GM23338 (cell line): Measurements from ENCODE around the gene OR2C1. TPM values are rescaled to one million over a fixed set of nuclear protein-coding genes. Genes with fewer than 3 reads are reported as not detected.

Experiments
- ATAC-seq: fragments of 200-7000 bp; cut with Tn5 transposase; 3 replicates; pipeline ENCODE4 v1.9.1; 2020
- DNase-seq: peaks from one replicate; pipeline ENCODE4 v3.0.0-alpha.2; 2015; ENCODE audit warnings: low spot score
- H2AFZ ChIP-seq: fragments of 200-600 bp; sonication (generic); 2 replicates; pipeline ENCODE4 v1.8.0; 2016; ENCODE audit warnings: antibody characterized with exemption, mild to moderate bottlenecking, moderate library complexity
- H3F3A ChIP-seq: fragments of 200-600 bp; sonication (generic); replicated peaks from 2 replicates; pipeline ENCODE4 v1.8.0; 2017; ENCODE audit warnings: antibody characterized with exemption, mixed run types, low read depth
- H3K27ac ChIP-seq: fragments of 200-600 bp; sonication (generic); 2 replicates; pipeline ENCODE4 v1.6.1; 2016; ENCODE audit warnings: low read depth
- H3K27me3 ChIP-seq: fragments of 200-600 bp; sonication (generic); 2 replicates; pipeline ENCODE4 v1.8.0; 2016; ENCODE audit warnings: mild to moderate bottlenecking, mixed run types, moderate library complexity; ENCODE audit not compliant: insufficient read depth
- H3K36me3 ChIP-seq: fragments of 200-600 bp; sonication (generic); 2 replicates; pipeline ENCODE4 v1.8.0; 2016; ENCODE audit warnings: mild to moderate bottlenecking; ENCODE audit not compliant: insufficient read depth
- H3K4me1 ChIP-seq: fragments of 200-600 bp; sonication (generic); 2 replicates; pipeline ENCODE4 v1.8.0; 2016; ENCODE audit warnings: mild to moderate bottlenecking, moderate library complexity; ENCODE audit not compliant: insufficient read depth
- H3K4me2 ChIP-seq: fragments of 200-600 bp; sonication (generic); 2 replicates; pipeline ENCODE4 v1.7.1; 2017; ENCODE audit warnings: mixed run types
- H3K4me3 ChIP-seq: fragments of 200-600 bp; sonication (generic); 2 replicates; pipeline ENCODE4 v1.6.1; 2016; ENCODE audit warnings: mixed run types
- H3K79me2 ChIP-seq: fragments of 200-600 bp; sonication (generic); replicated peaks from 2 replicates; pipeline ENCODE4 v1.8.0; 2017; ENCODE audit warnings: mild to moderate bottlenecking; ENCODE audit not compliant: insufficient read depth
- H3K9me2 ChIP-seq: fragments of 200-600 bp; sonication (generic); 2 replicates; pipeline ENCODE4 v1.8.0; 2017; ENCODE audit not compliant: insufficient read depth
- H4K20me1 ChIP-seq: fragments of 200-600 bp; sonication (generic); replicated peaks from 2 replicates; pipeline ENCODE4 v1.8.0; 2017; ENCODE audit warnings: mild to moderate bottlenecking; ENCODE audit not compliant: insufficient read depth
- H3K27ac Mint-ChIP-seq: 2 replicates; pipeline ENCODE4 v1.8.0; 2020; ENCODE audit warnings: inconsistent platforms, mild to moderate bottlenecking, moderate library complexity, mixed read lengths
- H3K27me3 Mint-ChIP-seq: 3 replicates; pipeline ENCODE4 v1.8.0; 2022; ENCODE audit warnings: low read depth, mild to moderate bottlenecking, moderate library complexity, mixed read lengths, inconsistent platforms; ENCODE audit not compliant: insufficient read depth, poor library complexity
- H3K36me3 Mint-ChIP-seq: 3 replicates; pipeline ENCODE4 v1.8.0; 2021; ENCODE audit warnings: low read depth, mild to moderate bottlenecking, inconsistent platforms, moderate library complexity, mixed read lengths
- H3K4me1 Mint-ChIP-seq: 3 replicates; pipeline ENCODE4 v1.8.0; 2020; ENCODE audit warnings: mild to moderate bottlenecking, inconsistent platforms, mixed read lengths
- H3K4me3 Mint-ChIP-seq: 3 replicates; pipeline ENCODE4 v1.8.0; 2021; ENCODE audit warnings: moderate library complexity, mild to moderate bottlenecking, inconsistent platforms, mixed read lengths
- H3K9me3 Mint-ChIP-seq: 3 replicates; pipeline ENCODE4 v1.8.0; 2020; ENCODE audit warnings: moderate library complexity, mild to moderate bottlenecking, inconsistent platforms, mixed read lengths
- CREB1 ChIP-seq: fragments of 250-450 bp; sonication (Bioruptor Pico); IDR thresholded peaks from 2 replicates; pipeline ENCODE4 v1.5.0; 2020; ENCODE audit warnings: low read depth, mild to moderate bottlenecking, moderate library complexity
- CTCF ChIP-seq, 2 experiments: fragments of 200-600 bp in 1 of 2; sonication (generic) in 1 of 2; conservative IDR thresholded peaks; 2 replicates each; pipeline versions ENCODE4 v1.5.1 to v1.6.1; 2016 to 2017; ENCODE audit warnings: antibody characterized with exemption in 2 of 2, low read depth in 2 of 2, mild to moderate bottlenecking in 2 of 2, moderate library complexity in 1 of 2
- ETS1 ChIP-seq: IDR thresholded peaks from 2 replicates; pipeline ENCODE4 v1.6.1; 2016; ENCODE audit warnings: antibody characterized with exemption
- EZH2 ChIP-seq: fragments of 200-600 bp; sonication (generic); IDR thresholded peaks from one replicate; pipeline ENCODE4 v1.8.0; 2017; ENCODE audit warnings: antibody characterized with exemption, mild to moderate bottlenecking, low read depth; ENCODE audit not compliant: unreplicated experiment
- EZH2phosphoT487 ChIP-seq: fragments of 200-600 bp; sonication (generic); IDR thresholded peaks from one replicate; pipeline ENCODE4 v1.8.1; 2018; ENCODE audit warnings: antibody characterized with exemption; ENCODE audit not compliant: unreplicated experiment
- JUNB ChIP-seq: IDR thresholded peaks from one replicate; pipeline ENCODE4 v1.6.1; 2016; ENCODE audit warnings: antibody characterized with exemption; ENCODE audit not compliant: unreplicated experiment
- NANOG ChIP-seq: IDR thresholded peaks from 2 replicates; pipeline ENCODE4 v1.6.1; 2016; ENCODE audit warnings: antibody characterized with exemption, borderline replicate concordance
- POLR2AphosphoS5 ChIP-seq: IDR thresholded peaks from 2 replicates; pipeline ENCODE4 v1.6.1; 2016; ENCODE audit warnings: antibody characterized with exemption, low read depth
- REST ChIP-seq: IDR thresholded peaks from one replicate; pipeline ENCODE4 v1.6.1; 2018; ENCODE audit warnings: antibody characterized with exemption; ENCODE audit not compliant: unreplicated experiment
- ZNF114 ChIP-seq: fragments of 250-450 bp; sonication (Bioruptor Pico); IDR thresholded peaks from 2 replicates; pipeline ENCODE4 v1.5.0; 2020; ENCODE audit warnings: mild to moderate bottlenecking, moderate library complexity
- ZNF331 ChIP-seq: fragments of 250-450 bp; sonication (Bioruptor Pico); IDR thresholded peaks from 2 replicates; pipeline ENCODE4 v1.5.0; 2020; ENCODE audit warnings: low read depth, mild to moderate bottlenecking, moderate library complexity
- polyA plus RNA-seq: library from polyadenylated mRNA; unstranded; fragments of >200 nt; fragmentation: Nextera tagmentation; extraction: Ambion mirVana; gene quantifications from 2 replicates; pipeline ENCODE4 v1.2.1, GENCODE V29; 2016
- total RNA-seq: library from RNA; depleted of rRNA; stranded (reverse); fragments of >200 nt; shearing (Covaris generic); gene quantifications from 2 replicates; pipeline ENCODE4 v1.2.3, GENCODE V29; 2014

Gene OR2C1
- total and polyA plus RNA-seq, 2 experiments from 2014 or later, result not detected

GRCh38 chr16:3375680-3376079 lies 20.0 kb downstream of the OR2C1 start (continued):
- TF ChIP-seq REST (no peak), CTCF (conservative IDR thresholded peaks at IDR 0.05; ENCODE audit: low read depth in 2 of 2) (no peak), POLR2AphosphoS5 (no peak), ZNF331 (CRISPR knock-in tag) (no peak)

- Histone ChIP-seq H3K36me3 (peaks cover 15% of the 10 kb centered on the region), H3K4me3 (no peak overlapping the region), H3K79me2 (no peaks in the 10 kb centered on the region), H3K4me1 (no peaks in the 10 kb centered on the region), H3K27ac (no peak overlapping the region), H3F3A (no peaks in the 10 kb centered on the region), H2AFZ (no peak overlapping the region), H4K20me1 (no peaks in the 10 kb centered on the region), H3K4me2 (no peak overlapping the region), H3K9me2 (no peaks in the 10 kb centered on the region), H3K27me3 (no peaks in the 10 kb centered on the region)
- no peak overlapping the region for H3K27ac Mint-ChIP-seq
- peaks cover 48% of the 10 kb centered on the region for H3K36me3 Mint-ChIP-seq
- H3K4me3 Mint-ChIP-seq, result no peak overlapping the region
- peaks cover 96% of the 10 kb centered on the region for H3K9me3 Mint-ChIP-seq
- peaks cover 19% of the 10 kb centered on the region for H3K27me3 Mint-ChIP-seq
- no peaks in the 10 kb centered on the region for H3K4me1 Mint-ChIP-seq
- ATAC-seq, result no peak
- DNase-seq, result no peak
- no peak for TF ChIP-seq NANOG
Observed at GRCh38 chr16:3377917-3378316, 22.2 kb downstream of the OR2C1 start.

- Histone ChIP-seq H3K79me2 (no peaks in the 10 kb centered on the region), H3K9me2 (no peaks in the 10 kb centered on the region), H3K4me2 (no peak overlapping the region), H3K27me3 (no peaks in the 10 kb centered on the region), H4K20me1 (no peaks in the 10 kb centered on the region), H3K4me1 (no peaks in the 10 kb centered on the region), H3F3A (no peaks in the 10 kb centered on the region), H2AFZ (no peak overlapping the region), H3K4me3 (peak overlapping the region; percentile 29; the same call in 1 of the 2 replicates), H3K27ac (no peak overlapping the region), H3K36me3 (peaks cover 45% of the 10 kb centered on the region)
- ATAC-seq (no peak), DNase-seq (peak; percentile 11)
- H3K27me3 Mint-ChIP-seq, result peaks cover 10% of the 10 kb centered on the region
- peaks cover 84% of the 10 kb centered on the region for H3K36me3 Mint-ChIP-seq
- no peak overlapping the region for H3K27ac Mint-ChIP-seq
- peaks cover 95% of the 10 kb centered on the region for H3K9me3 Mint-ChIP-seq
- no peaks in the 10 kb centered on the region for H3K4me1 Mint-ChIP-seq
- TF ChIP-seq EZH2phosphoT487 (no peak), ZNF331 (CRISPR knock-in tag) (no peak), ZNF114 (CRISPR knock-in tag) (no peak), POLR2AphosphoS5 (no peak), ETS1 (no peak), CREB1 (CRISPR knock-in tag) (no peak), REST (no peak), JUNB (no peak), EZH2 (no peak), NANOG (no peak)
- no peak overlapping the region for H3K4me3 Mint-ChIP-seq
Observed at GRCh38 chr16:3383045-3383448, 27.4 kb downstream of the OR2C1 start.
